ENCODE data around the gene SLPI.

SLPI gene

GRCh38 chr20:45269754-45270270, 15.4 kb upstream of the SLPI start:
- no peak for DNase-seq

- DNase-seq = no peak
These were observed 14.7 kb upstream of the SLPI start for GRCh38 chr20:45269056-45269455.

GRCh38 chr20:45268531-45268930, 14.2 kb upstream of the SLPI start:
- no peak for DNase-seq

GRCh38 chr20:45266977-45267376, 12.6 kb upstream of the SLPI start:
- DNase-seq = no peak

- no peak for DNase-seq
These were observed 9.3 kb upstream of the SLPI start for GRCh38 chr20:45263556-45264266.

GRCh38 chr20:45258664-45259063, 4.3 kb upstream of the SLPI start:
- no peak for DNase-seq

GRCh38 chr20:45258259-45258658, 3.9 kb upstream of the SLPI start:
- no peak for DNase-seq

GRCh38 chr20:45257711-45258110, 3.3 kb upstream of the SLPI start:
- no peak for DNase-seq

- DNase-seq = no peak
These were observed 2.8 kb upstream of the SLPI start for GRCh38 chr20:45257161-45257560.

GRCh38 chr20:45253261-45253660, 1.1 kb downstream of the SLPI start:
- DNase-seq = no peak

- DNase-seq = no peak
These were observed 2.3 kb downstream of the SLPI start for GRCh38 chr20:45251884-45252560.

- DNase-seq = no peak
These were observed 5.8 kb downstream of the SLPI start for GRCh38 chr20:45248609-45249008.

- DNase-seq = no peak
These were observed 6.5 kb downstream of the SLPI start for GRCh38 chr20:45247865-45248264.

- DNase-seq = no peak
These were observed 8.3 kb downstream of the SLPI start for GRCh38 chr20:45246109-45246508.

GRCh38 chr20:45238139-45238538, 16.2 kb downstream of the SLPI start:
- DNase-seq = no peak

GRCh38 chr20:45235995-45236394, 18.4 kb downstream of the SLPI start:
- DNase-seq = no peak

- DNase-seq = no peak
These were observed 23.7 kb downstream of the SLPI start for GRCh38 chr20:45230631-45231030.

- DNase-seq = peak; percentile 4
These were observed 24.9 kb downstream of the SLPI start for GRCh38 chr20:45229264-45230056.

GRCh38 chr20:45226287-45226686, 28.1 kb downstream of the SLPI start:
- DNase-seq = no peak

- peak; percentile 3 for DNase-seq
These were observed 31.2 kb downstream of the SLPI start for GRCh38 chr20:45223136-45223535.

GRCh38 chr20:45221076-45221475, 33.3 kb downstream of the SLPI start, which contains the start of gene SEMG2:
Gene SEMG2, plus strand, starts transcription at chr20:45221373. Its CDS starts 17 bp downstream, at chr20:45221390.
- no peak for DNase-seq

- no peak for DNase-seq
These were observed 35.7 kb downstream of the SLPI start for GRCh38 chr20:45218636-45219035.

GRCh38 chr20:45218124-45218523, 36.2 kb downstream of the SLPI start:
- DNase-seq = no peak

GRCh38 chr20:45212836-45213235, 41.5 kb downstream of the SLPI start:
- DNase-seq = no peak
